Measurements from ENCODE around the gene ADAM20. TPM values are rescaled to one million over a fixed set of nuclear protein-coding genes. Genes with fewer than 3 reads are reported as not detected.

ADAM20 gene
- total and polyA plus RNA-seq, 8 donors: 0.08 to 0.72 (median 0.32) TPM

GRCh38 chr14:70536830-70537229 lies 2.0 kb upstream of the ADAM20 start:
- Histone ChIP-seq H3K27me3 (no peaks in the 10 kb centered on the region), H3K9me3 (no peaks in the 10 kb centered on the region), H3K4me3 (no peak overlapping the region), H3K36me3 (no peaks in the 10 kb centered on the region), H3K4me1 (no peaks in the 10 kb centered on the region), H3K27ac (no peak overlapping the region)
- intact Hi-C loops (cut with DNase I): no loop called here
- no peak for DNase-seq
- no peak for ATAC-seq
- 52 to 100% methylated on average over 1 of the region's 1 CpG for WGBS, 2 donors
- FAIRE-seq: no peak
- TF ChIP-seq CTCF (IDR thresholded peaks at IDR 0.05): no peak

DNA sequence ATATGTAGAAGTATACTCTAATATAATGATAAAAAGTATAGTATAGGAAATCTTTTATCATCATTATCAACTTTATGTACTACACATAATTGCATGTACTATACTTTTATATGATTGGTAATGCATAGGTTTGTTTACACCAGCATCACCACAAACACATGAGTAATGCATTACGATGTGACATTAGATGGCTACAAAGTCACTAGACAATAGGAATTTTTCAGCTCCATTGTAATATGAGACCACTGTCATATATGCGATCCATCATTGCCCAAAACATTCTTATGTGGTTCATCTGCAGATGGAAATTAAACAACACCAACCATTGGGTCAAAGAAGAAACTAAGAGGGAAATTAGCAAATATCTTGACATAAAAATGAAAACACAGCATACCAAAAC lies 4.4 kb downstream of the ADAM20 start:
- ATAC-seq (no peak), FAIRE-seq (no peak), DNase-seq (no peak)
- Histone ChIP-seq H3K36me3 (no peaks in the 10 kb centered on the region), H3K4me3 (no peak overlapping the region), H3K4me1 (no peaks in the 10 kb centered on the region), H3K27ac (no peak overlapping the region), H3K27me3 (no peaks in the 10 kb centered on the region), H3K9me3 (no peaks in the 10 kb centered on the region)
- intact Hi-C loops (cut with DNase I): no loop called here
- WGBS, 2 donors: 95 to 100% methylated on average over 2 of the region's 2 CpGs
- no peak for TF ChIP-seq CTCF (IDR thresholded peaks at IDR 0.05)

GRCh38 chr14:70527501-70528105 lies 7.2 kb downstream of the ADAM20 start:
- Histone ChIP-seq H3K27me3 (no peaks in the 10 kb centered on the region), H3K36me3 (no peaks in the 10 kb centered on the region), H3K9me3 (no peaks in the 10 kb centered on the region), H3K27ac (no peak overlapping the region), H3K4me3 (no peak overlapping the region), H3K4me1 (no peaks in the 10 kb centered on the region)
- TF ChIP-seq CTCF (IDR thresholded peaks at IDR 0.05): no peak
- ATAC-seq: no peak
- DNase-seq: no peak
- intact Hi-C loops (cut with DNase I): no loop called here
- 92% methylated on average over 2 of the region's 2 CpGs for WGBS, 2 donors
- no peak for FAIRE-seq

- no peak for ATAC-seq
- no peak for FAIRE-seq
- H3K9me3 ChIP-seq: no peaks in the 10 kb centered on the region
- no peak overlapping the region for H3K27ac ChIP-seq
- intact Hi-C loops (cut with DNase I): no loop called here
- TF ChIP-seq CTCF (IDR thresholded peaks at IDR 0.05): no peak
- H3K27me3 ChIP-seq: no peaks in the 10 kb centered on the region
- H3K4me1 ChIP-seq: no peaks in the 10 kb centered on the region
- H3K4me3 ChIP-seq: no peak overlapping the region
- no peak for DNase-seq
- H3K36me3 ChIP-seq: peaks cover 0 to under 1% (median 0%) of the 10 kb centered on the region in 3 donors
Measured at GRCh38 chr14:70525691-70526090, 9.1 kb downstream of the ADAM20 start.

- no peaks in the 10 kb centered on the region for H3K4me1 ChIP-seq
- H3K36me3 ChIP-seq: peaks cover 0 to 4% (median 0%) of the 10 kb centered on the region in 3 donors
- 89 to 95% methylated on average over 3 of the region's 3 CpGs for WGBS, 2 donors
- no peak overlapping the region for H3K27ac ChIP-seq
- DNase-seq: no peak
- no peaks in the 10 kb centered on the region for H3K9me3 ChIP-seq
- H3K4me3 ChIP-seq: no peak overlapping the region
- TF ChIP-seq CTCF (IDR thresholded peaks at IDR 0.05): no peak
- intact Hi-C loops (cut with DNase I): no loop called here
- H3K27me3 ChIP-seq: no peaks in the 10 kb centered on the region
- ATAC-seq: no peak
- no peak for FAIRE-seq
Measured at GRCh38 chr14:70515811-70516210, 19.0 kb downstream of the ADAM20 start.

Data from pancreas (tissue), 10 donors.